Measurements from ENCODE around the gene NUDCD3.

GRCh38 chr7:44439926-44440325, 50.5 kb downstream of the NUDCD3 start:
- TF ChIP-seq CTCF (IDR thresholded peaks at IDR 0.05 in 2 of 3, conservative IDR thresholded peaks at IDR 0.05 in 1 of 3; ENCODE audit: borderline replicate concordance in 1 of 3, insufficient read depth in 1 of 3, low read depth in 2 of 3, low read length in 2 of 3): no peak
- no peak for TF ChIP-seq MAX (IDR thresholded peaks at IDR 0.05)
- TF ChIP-seq EZH2 (IDR thresholded peaks at IDR 0.05): no peak
- no peak for TF ChIP-seq REST (IDR thresholded peaks at IDR 0.05; ENCODE audit: low read depth)
